HG02763 (cell line): ENCODE results near the gene IKZF3.
A peak's percentile ranks its signal among the peaks of the same experiment; 100 is the strongest.
"Not testable (repeated sequence)": the region's sequence is repeated elsewhere in the genome, so short reads cannot be mapped to it uniquely, and the experiment has no call there.

Source experiments
- ATAC-seq: cut with Tn5 transposase; IDR thresholded peaks from one replicate; pipeline ENCODE4 v1.9.1; 2021; ENCODE audit warnings: mild to moderate bottlenecking, moderate library complexity; ENCODE audit not compliant: unreplicated experiment

Gene IKZF3

DNA sequence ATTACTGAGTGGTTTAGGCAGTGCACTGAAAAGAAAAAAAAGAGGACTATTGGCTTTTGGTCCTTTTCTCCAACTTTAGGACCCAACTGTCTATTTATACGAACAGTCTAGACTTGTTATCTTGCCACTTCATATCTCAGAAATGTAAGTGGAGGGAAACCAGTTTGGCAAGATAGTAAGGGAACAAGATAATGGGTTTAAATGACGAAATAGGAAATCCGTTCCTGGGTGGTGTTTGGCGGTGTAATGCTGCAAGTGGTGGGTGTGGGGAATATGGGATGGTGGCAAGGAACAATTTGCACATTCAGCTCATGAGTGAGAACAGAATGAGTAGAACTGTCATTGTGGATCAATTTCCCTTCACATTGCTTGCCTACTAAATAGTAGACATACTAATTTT is 81.6 kb downstream of the IKZF3 start:
- ATAC-seq, result no peak

GRCh38 chr17:39781861-39782213 is 82.3 kb downstream of the IKZF3 start:
- no peak for ATAC-seq

DNA sequence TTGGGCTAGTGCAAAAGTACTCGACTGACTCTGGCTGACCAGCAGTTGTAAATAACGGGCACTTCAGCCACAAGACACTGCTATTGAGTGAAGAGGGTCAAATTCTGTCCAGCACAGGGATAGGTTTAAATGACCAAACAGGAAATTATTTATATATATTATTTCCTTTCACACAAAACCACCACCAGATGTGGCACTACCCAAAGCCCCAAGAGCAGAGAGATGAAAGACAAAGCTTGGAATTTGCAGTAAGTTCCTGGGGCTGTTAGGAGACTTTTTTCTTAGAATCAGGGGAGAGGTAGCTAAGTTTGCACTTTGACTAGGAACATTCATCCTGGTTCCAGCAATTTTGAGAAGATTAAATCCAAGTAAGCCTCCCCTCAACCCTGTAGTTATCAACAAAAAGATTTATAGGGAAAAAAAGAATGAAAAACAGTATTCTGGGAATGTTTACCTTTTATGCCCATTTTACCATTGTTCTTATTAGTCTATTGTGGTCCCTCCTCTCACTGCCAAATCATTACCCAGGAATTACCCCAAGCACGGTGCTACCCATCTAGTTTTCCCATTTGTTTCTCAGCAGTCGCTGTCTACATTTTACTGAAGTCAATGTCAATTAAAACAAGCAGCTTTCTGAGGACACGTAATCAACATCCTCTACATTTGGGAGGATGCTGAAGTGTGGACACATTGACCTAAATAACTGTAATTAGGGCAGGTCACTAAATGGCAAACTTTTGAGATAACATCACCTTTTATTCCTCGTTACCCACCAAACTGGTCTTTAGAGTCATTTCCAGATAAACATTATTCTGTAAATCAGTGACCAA is 82.9 kb downstream of the IKZF3 start:
- ATAC-seq, result no peak

- ATAC-seq, result peak; percentile 53
Measured at GRCh38 chr17:39777534-39778365, 86.4 kb downstream of the IKZF3 start.

- no peak for ATAC-seq
Measured at GRCh38 chr17:39776252-39776651, 87.9 kb downstream of the IKZF3 start.

DNA sequence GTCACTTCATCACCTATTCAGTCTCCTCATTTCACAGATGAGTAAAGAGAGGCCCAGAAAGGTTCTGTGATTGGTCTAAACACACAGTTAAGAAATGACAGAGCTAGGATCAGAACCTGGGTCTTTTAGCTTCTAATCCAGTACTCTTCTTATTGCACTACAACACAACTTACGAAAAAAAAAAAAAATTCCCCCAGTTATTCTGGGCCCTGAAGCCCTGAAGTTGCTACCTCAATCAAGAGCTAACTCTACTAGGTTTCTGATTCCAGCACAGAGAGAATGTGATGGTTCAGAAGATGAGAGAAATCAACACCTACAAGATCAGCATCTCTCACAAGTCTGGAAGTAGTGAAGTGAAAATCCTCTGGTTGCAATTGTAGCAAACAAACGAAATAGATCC is 89.1 kb downstream of the IKZF3 start:
- ATAC-seq, result no peak

- ATAC-seq, result no peak
Measured at GRCh38 chr17:39774047-39774446, 90.1 kb downstream of the IKZF3 start.

DNA sequence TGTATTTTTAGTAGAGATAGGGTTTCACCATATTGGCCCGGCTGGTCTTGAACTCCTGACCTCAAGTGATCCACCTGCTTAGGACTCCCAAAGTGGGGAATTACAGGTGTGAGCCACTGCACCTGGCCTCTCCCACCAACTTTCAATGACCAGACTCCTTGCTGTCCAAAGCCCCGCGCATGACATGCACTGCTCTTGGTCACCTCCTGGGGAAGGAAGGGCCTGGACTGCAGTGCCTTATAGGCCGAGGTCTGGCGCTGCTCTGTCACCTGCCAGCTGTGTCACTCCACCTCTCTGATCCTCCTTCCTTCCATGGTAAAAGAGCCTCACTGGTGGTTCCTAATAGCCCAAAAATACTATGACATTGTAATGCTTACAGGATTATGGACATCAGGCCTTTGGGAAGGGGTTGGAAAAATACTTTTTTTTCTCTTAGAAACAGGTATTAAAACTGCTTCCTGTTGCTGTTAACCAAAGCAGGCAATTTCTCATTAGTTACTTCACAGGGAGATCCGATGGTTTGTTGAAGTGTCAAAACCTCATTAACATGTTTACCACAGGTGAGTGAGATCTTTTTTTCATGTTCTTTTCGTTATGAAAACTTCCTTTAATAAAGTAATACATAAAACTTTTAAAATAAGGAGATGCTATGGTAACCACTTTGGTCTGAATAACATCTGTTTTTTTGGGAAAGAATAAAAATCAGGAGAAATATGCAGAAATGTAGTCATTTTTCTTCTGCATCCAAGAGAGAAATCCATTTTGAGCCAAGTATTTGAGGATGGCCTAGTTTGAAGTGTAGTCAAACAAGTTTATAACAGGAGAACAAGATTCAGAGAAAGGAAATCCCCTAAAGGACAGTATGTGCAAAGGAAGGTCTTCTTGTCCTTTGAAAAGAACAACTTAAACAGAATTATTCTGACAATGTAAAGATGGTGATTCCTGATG is 90.9 kb downstream of the IKZF3 start:
- no peak for ATAC-seq

- ATAC-seq, result no peak
Measured at GRCh38 chr17:39772415-39772814, 91.7 kb downstream of the IKZF3 start.

- peak; percentile 44 for ATAC-seq
Measured at GRCh38 chr17:39769974-39770587, 94.0 kb downstream of the IKZF3 start.

- no peak for ATAC-seq
Measured at GRCh38 chr17:39767147-39767546, 97.0 kb downstream of the IKZF3 start.

- no peak for ATAC-seq
Measured at GRCh38 chr17:39765766-39766165, 98.3 kb downstream of the IKZF3 start.

DNA sequence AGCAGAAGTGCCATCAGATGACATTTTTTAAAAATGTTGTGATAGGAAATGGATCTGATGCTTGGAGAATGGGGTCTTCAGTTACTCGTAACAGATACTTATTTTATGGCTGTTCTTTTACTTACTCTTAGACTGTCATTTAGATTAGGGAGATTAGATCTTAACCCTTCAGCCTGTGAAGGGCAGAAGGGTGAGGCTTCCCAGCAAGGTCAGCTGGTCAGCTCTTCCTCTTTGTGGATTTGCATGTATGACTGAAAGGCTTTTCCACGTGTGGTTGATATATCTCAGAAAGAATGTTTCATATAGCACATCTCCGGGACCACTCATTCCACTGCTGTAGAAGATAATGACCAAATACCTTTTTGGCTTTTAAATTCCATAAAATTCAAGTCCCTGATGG is 98.9 kb downstream of the IKZF3 start:
- no peak for ATAC-seq

DNA sequence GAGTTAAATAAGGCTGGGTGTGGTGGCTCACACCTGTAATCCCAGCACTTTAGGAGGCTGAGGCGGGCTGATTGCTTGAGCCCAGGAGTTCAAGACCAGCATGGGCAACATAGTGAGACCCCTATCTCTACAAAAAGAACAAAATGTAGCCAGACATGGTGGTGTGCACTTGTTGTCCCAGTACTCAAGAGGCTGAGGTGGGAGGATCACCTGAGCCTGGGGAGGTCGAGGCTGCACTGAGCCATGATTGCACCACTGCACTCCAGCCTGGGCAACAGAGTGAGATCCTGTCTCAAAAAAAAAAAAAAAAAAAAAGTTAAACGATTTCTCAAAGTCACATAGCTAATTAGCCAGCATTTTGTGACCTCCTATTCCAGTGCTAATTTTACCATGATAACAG is 99.9 kb downstream of the IKZF3 start:
- not testable (repeated sequence) for ATAC-seq

- no peak for ATAC-seq
Measured at GRCh38 chr17:39763051-39763820, 100.9 kb downstream of the IKZF3 start.

DNA sequence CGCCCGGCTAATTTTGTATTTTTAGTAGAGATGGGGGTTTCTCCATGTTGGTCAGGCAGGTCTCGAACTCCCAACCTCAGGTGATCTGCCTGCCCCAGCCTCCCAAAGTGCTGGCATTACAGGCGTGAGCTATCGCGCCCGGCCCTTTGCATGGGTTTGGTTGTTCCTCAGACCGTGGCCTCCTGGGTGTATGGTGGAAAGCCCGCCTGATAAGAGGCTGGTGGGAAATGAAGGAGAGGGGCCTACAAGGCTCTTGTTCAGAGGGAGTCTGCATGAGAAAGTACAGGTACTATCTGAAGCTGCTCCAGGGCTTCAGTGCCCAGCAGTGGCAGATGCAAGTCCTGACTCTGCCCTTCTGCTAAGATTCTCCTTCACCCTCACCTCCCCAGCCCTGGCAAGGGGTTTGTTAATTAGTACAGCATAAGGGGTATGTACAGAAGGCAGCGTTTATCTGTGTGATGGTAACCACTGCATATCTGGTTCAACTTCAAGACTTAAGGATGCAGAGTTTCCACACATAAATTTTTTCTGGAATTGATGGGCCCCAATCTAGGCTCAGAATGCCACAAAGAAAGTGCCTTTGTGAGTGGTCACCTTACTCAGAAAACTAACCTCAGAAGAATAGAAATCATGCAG is 102.1 kb downstream of the IKZF3 start:
- no peak for ATAC-seq

DNA sequence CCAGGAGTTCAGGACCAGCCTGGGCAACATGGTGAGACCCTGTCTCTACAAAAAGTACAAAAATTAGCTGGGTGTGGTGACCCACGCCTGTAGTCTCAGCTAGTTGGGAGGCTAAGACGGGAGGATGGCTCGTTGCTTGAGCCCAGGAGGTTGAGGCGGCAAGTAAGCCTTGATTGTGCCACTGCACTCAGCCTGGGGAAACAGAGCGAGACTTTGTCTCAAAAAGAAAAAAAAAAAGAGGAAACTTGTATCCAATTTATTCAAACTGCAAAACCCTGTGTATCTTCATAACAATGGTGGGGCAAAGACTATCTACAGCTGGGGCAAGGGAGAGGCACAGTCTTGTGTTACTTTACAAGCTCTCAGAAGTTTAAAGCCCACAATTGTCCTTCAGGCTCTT is 104.9 kb downstream of the IKZF3 start:
- no peak for ATAC-seq

DNA sequence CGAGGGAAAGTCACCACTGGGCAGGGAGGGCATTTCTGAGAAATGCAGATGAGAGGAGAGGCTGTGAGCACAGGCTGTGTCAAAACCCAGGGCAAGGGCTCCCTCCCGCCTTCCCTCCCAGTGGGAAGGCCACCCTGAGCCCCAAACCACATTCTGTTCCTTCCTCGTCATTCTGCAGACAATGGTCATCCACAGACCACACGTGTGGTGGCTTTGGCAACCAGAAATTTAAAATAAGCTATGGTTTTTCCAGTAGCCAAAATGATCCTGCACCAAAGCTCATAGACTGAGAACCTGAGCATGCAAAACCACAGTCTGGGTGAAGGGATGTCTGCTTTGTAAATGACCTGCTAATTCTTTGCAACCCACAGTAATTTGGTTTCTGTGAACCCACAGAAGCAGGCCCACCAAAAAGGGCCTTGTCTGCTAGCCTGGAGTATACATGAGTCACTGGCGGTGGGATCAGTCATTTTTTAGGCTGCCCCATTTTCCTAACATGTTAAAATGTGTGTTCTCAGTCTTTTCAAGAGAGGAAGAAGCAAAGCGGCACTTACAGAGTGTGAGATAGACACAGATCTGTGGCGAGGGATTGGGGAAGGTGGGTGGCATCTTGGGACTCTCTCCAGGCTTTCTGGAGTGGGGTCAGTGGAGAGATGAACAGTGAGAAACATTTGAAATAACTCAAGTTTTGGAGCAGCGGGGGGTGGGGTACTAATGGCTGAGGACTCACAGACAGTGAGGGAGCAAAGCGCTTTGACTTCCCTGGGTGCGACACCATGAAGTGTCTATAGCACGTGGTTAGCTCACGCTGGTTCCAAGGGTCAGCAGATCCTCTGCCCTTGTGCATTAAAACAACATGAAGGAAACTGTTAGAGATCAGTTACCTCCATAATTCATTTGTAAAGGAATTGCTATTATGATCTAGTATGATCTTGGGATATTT is 105.9 kb downstream of the IKZF3 start:
- ATAC-seq, result no peak
